MM.1S (cell line): ENCODE measurements around the gene RGS12.

Experiments used
- DNase-seq: peaks from one replicate; pipeline ENCODE4 v3.0.0-alpha.2; 2015
- H2AFZ ChIP-seq: fragments of 300-600 bp; sonication (generic); 2 replicates; pipeline ENCODE4 v1.6.0; 2016; ENCODE audit warnings: antibody characterized with exemption, low read length
- H3F3A ChIP-seq: fragments of 300-600 bp; sonication (generic); 2 replicates; pipeline ENCODE4 v1.6.1; 2016; ENCODE audit warnings: mild to moderate bottlenecking, antibody characterized with exemption, low read length, moderate library complexity, mixed read lengths; ENCODE audit not compliant: insufficient read depth
- H3K27ac ChIP-seq: fragments of 300-600 bp; sonication (generic); 2 replicates; pipeline ENCODE4 v1.5.1; 2016; ENCODE audit warnings: mild to moderate bottlenecking, low read length
- H3K27me3 ChIP-seq: fragments of 300-600 bp; sonication (generic); replicated peaks from 2 replicates; pipeline ENCODE4 v1.6.0; 2016; ENCODE audit warnings: low read length; ENCODE audit not compliant: insufficient read depth
- H3K36me3 ChIP-seq: fragments of 300-600 bp; sonication (generic); replicated peaks from 2 replicates; pipeline ENCODE4 v1.6.1; 2016; ENCODE audit warnings: mild to moderate bottlenecking, low read length, mixed read lengths; ENCODE audit not compliant: insufficient read depth
- H3K4me1 ChIP-seq: fragments of 300-600 bp; sonication (generic); 2 replicates; pipeline ENCODE4 v1.6.1; 2016; ENCODE audit warnings: low read length, mixed read lengths
- H3K4me2 ChIP-seq: fragments of 300-600 bp; sonication (generic); 2 replicates; pipeline ENCODE4 v1.6.0; 2016; ENCODE audit warnings: low read depth, low read length
- H3K4me3 ChIP-seq: fragments of 300-600 bp; sonication (generic); 2 replicates; pipeline ENCODE4 v1.5.1; 2016; ENCODE audit warnings: low read length, mixed read lengths
- H3K79me2 ChIP-seq: fragments of 300-600 bp; sonication (generic); 2 replicates; pipeline ENCODE4 v1.6.1; 2016; ENCODE audit warnings: mixed run types, low read length, mixed read lengths
- H3K9ac ChIP-seq: fragments of 300-600 bp; sonication (generic); 2 replicates; pipeline ENCODE4 v1.6.1; 2016; ENCODE audit warnings: low read length, mixed read lengths
- H3K9me2 ChIP-seq: fragments of 300-600 bp; sonication (generic); replicated peaks from 2 replicates; pipeline ENCODE4 v1.6.1; 2016; ENCODE audit warnings: mild to moderate bottlenecking, low read length, mixed read lengths; ENCODE audit not compliant: insufficient read depth
- H3K9me3 ChIP-seq: fragments of 300-600 bp; sonication (generic); replicated peaks from 2 replicates; pipeline ENCODE4 v1.6.1; 2016; ENCODE audit warnings: mild to moderate bottlenecking, low read length, mixed read lengths; ENCODE audit not compliant: insufficient read depth
- H4K20me1 ChIP-seq: fragments of 300-600 bp; sonication (generic); 2 replicates; pipeline ENCODE4 v1.6.1; 2016; ENCODE audit warnings: mild to moderate bottlenecking, low read length, moderate library complexity, mixed read lengths; ENCODE audit not compliant: insufficient read depth
- CTCF ChIP-seq: fragments of 300-600 bp; sonication (generic); IDR thresholded peaks from 2 replicates; pipeline ENCODE4 v1.5.1; 2016; ENCODE audit warnings: antibody characterized with exemption, low read length, mixed read lengths
- EZH2 ChIP-seq: fragments of 300-600 bp; sonication (generic); optimal IDR thresholded peaks from 2 replicates; pipeline ENCODE3; 2017; ENCODE audit warnings: low read depth, mild to moderate bottlenecking, antibody characterized with exemption, low read length, mixed read lengths
- EZH2phosphoT487 ChIP-seq: fragments of 300-600 bp; sonication (generic); IDR thresholded peaks from 2 replicates; pipeline ENCODE4 v1.6.1; 2018; ENCODE audit warnings: antibody characterized with exemption, low read length

Gene RGS12

GRCh38 chr4:3307486-3307885 lies 14.7 kb downstream of the RGS12 start:
- no peak overlapping the region for H3K4me2 ChIP-seq

GRCh38 chr4:3307891-3308575 lies 15.2 kb downstream of the RGS12 start:
- Histone ChIP-seq H3K9me3 (no peaks in the 10 kb centered on the region), H3K27ac (no peak overlapping the region), H3K4me1 (no peaks in the 10 kb centered on the region), H3K9ac (no peak overlapping the region), H3K27me3 (no peaks in the 10 kb centered on the region), H3K4me2 (no peak overlapping the region), H4K20me1 (no peaks in the 10 kb centered on the region), H3K9me2 (no peaks in the 10 kb centered on the region), H3K36me3 (no peaks in the 10 kb centered on the region), H2AFZ (no peak overlapping the region), H3K4me3 (no peak overlapping the region), H3K79me2 (peaks cover 9% of the 10 kb centered on the region), H3F3A (no peaks in the 10 kb centered on the region)
- DNase-seq: no peak
- TF ChIP-seq EZH2phosphoT487 (no peak), CTCF (no peak), EZH2 (no peak)

More at GRCh38 chr4:3307486-3307885, 14.7 kb downstream of the RGS12 start:
- TF ChIP-seq CTCF (no peak), EZH2 (no peak), EZH2phosphoT487 (no peak)
- no peaks in the 10 kb centered on the region for H3K9me3 ChIP-seq
- no peak overlapping the region for H3K9ac ChIP-seq
- H2AFZ ChIP-seq: no peak overlapping the region
- H3K27me3 ChIP-seq: no peaks in the 10 kb centered on the region
- peaks cover 9% of the 10 kb centered on the region for H3K79me2 ChIP-seq
- H3K4me1 ChIP-seq: no peaks in the 10 kb centered on the region
- H3K4me3 ChIP-seq: no peak overlapping the region
- no peak overlapping the region for H3K27ac ChIP-seq
- H3F3A ChIP-seq: no peaks in the 10 kb centered on the region
- H4K20me1 ChIP-seq: no peaks in the 10 kb centered on the region
- H3K9me2 ChIP-seq: no peaks in the 10 kb centered on the region
- H3K36me3 ChIP-seq: no peaks in the 10 kb centered on the region
- DNase-seq: no peak

GRCh38 chr4:3308691-3309090 lies 15.9 kb downstream of the RGS12 start:
- H3K4me2 ChIP-seq: no peak overlapping the region
- H3K79me2 ChIP-seq: peaks cover 9% of the 10 kb centered on the region
- no peaks in the 10 kb centered on the region for H3K36me3 ChIP-seq
- no peak overlapping the region for H3K9ac ChIP-seq
- DNase-seq: no peak
- no peaks in the 10 kb centered on the region for H3K4me1 ChIP-seq
- no peaks in the 10 kb centered on the region for H4K20me1 ChIP-seq
- H3K4me3 ChIP-seq: no peak overlapping the region
- no peaks in the 10 kb centered on the region for H3F3A ChIP-seq
- no peaks in the 10 kb centered on the region for H3K9me3 ChIP-seq
- H2AFZ ChIP-seq: no peak overlapping the region
- no peaks in the 10 kb centered on the region for H3K9me2 ChIP-seq
- TF ChIP-seq EZH2 (no peak), EZH2phosphoT487 (no peak), CTCF (no peak)
- H3K27ac ChIP-seq: no peak overlapping the region
- H3K27me3 ChIP-seq: no peaks in the 10 kb centered on the region
